ENCODE results near the gene EDIL3. TPM values are rescaled to one million over a fixed set of nuclear protein-coding genes. Genes with fewer than 3 reads are reported as not detected.

EDIL3 gene
- total and polyA plus RNA-seq, 2 of the 8 experiments (the other 6 are each of a cell fraction or from before 2014, with no cell fraction given), result 14.7 to 47.2 TPM

DNA sequence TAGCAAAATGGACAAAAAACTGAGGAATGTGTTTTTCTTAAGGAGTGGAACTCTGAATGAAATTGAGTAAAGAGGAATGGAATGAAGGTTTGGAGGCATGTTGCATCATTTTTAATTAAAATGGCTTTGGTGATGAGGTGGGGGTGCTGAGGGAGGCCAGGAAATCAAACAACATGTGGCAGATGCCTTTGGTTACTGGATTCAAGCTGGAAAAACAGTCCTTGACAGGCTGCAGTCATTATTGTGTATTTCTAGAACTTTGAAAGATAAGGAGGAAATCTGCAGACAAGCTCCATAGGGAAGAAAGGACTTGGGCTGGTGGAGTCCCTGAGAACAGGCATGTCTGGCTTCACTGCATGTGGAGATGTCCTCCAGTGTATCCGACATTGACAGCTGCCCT, 460.5 kb downstream of the EDIL3 start:
- no peak overlapping the region for H2AFZ ChIP-seq (ENCODE audit: low read length)
- no peak overlapping the region for H4K8ac ChIP-seq (ENCODE audit: extremely low read depth, insufficient read depth, low read length)
- no peak overlapping the region for H2BK5ac ChIP-seq (ENCODE audit: low read depth, low read length)
- no peak overlapping the region for H3K9ac ChIP-seq (replicated peaks in 1 of 4; ENCODE audit: extremely low read depth in 1 of 4, low read depth in 3 of 4, low read length in 3 of 4)
- no peak overlapping the region for H3K27ac ChIP-seq (ENCODE audit: low read depth, low read length)
- H3K14ac ChIP-seq (ENCODE audit: insufficient read length), result no peak overlapping the region
- H4K5ac ChIP-seq (ENCODE audit: insufficient read length, low read depth, low read length), result no peak overlapping the region
- H2AK5ac ChIP-seq (ENCODE audit: low read depth, low read length), result no peak overlapping the region
- no peaks in the 10 kb centered on the region for H4K20me1 ChIP-seq (replicated peaks in 1 of 2; ENCODE audit: control insufficient read depth in 1 of 2, insufficient read depth in 2 of 2, low read length in 2 of 2)
- no peak overlapping the region for H4K91ac ChIP-seq (replicated peaks; ENCODE audit: insufficient read length, low read length)
- H3K9me3 ChIP-seq (ENCODE audit: insufficient read depth in 2 of 2, low read depth in 1 of 2, low read length in 1 of 2), result peaks cover 0 to 2% of the 10 kb centered on the region in 2 experiments; a peak in 1 of 4 replicates
- H3K79me1 ChIP-seq (ENCODE audit: low read depth, low read length), result no peaks in the 10 kb centered on the region
- H3K23ac ChIP-seq (ENCODE audit: insufficient read length), result no peak overlapping the region
- no peak overlapping the region for H3K56ac ChIP-seq (replicated peaks; ENCODE audit: insufficient read length, low read depth, low read length)
- no peak overlapping the region for H3K4me2 ChIP-seq (ENCODE audit: insufficient read depth in 1 of 2, low read depth in 2 of 2, low read length in 2 of 2)
- H3K27me3 ChIP-seq (replicated peaks in 1 of 4; ENCODE audit: control insufficient read depth in 3 of 4, extremely low read depth in 1 of 4, insufficient read depth in 3 of 4, low read length in 3 of 4), result no peaks in the 10 kb centered on the region
- no peak overlapping the region for H3K18ac ChIP-seq (ENCODE audit: extremely low read depth, low read length)
- no peak overlapping the region for H2BK12ac ChIP-seq (ENCODE audit: low read depth, low read length)
- H3K23me2 ChIP-seq (ENCODE audit: low read depth, low read length), result no peaks in the 10 kb centered on the region
- H3K4me3 ChIP-seq (ENCODE audit: extremely low read depth in 1 of 4, insufficient read depth in 2 of 4, low read depth in 3 of 4, low read length in 4 of 4), result no peak overlapping the region
- FAIRE-seq, result no peak
- no peak for DNase-seq (ENCODE audit: low read depth in 1 of 2, low spot score in 2 of 2)
- H2BK120ac ChIP-seq (replicated peaks; ENCODE audit: low read depth, low read length), result no peak overlapping the region
- 100% methylated on average over 1 of the region's 1 CpG; no CpG with 5 or more reads in 1 of the 2 experiments for WGBS, 2 experiments (ENCODE audit: extremely low coverage in 1 of 2, insufficient coverage in 1 of 2, insufficient read length in 1 of 2, insufficient replicate concordance in 2 of 2, low coverage in 1 of 2, low lambda C conversion rate in 2 of 2, missing lambda C conversion rate in 1 of 2)
- CTCF ChIA-PET (ENCODE audit: partially characterized antibody), result interaction anchor here (1.0 to 6.1 kb wide), 2 partner anchors 10 to 528 kb away, joined by 3 to 74 read pairs; no protein-coding TSS in a partner anchor
- H3K4ac ChIP-seq (replicated peaks; ENCODE audit: insufficient read length, low read depth, low read length), result no peak overlapping the region
- no peaks in the 10 kb centered on the region for H3K36me3 ChIP-seq (ENCODE audit: control insufficient read depth in 2 of 4, insufficient read depth in 4 of 4, low read length in 3 of 4)
- H2BK20ac ChIP-seq (ENCODE audit: low read length), result no peak overlapping the region
- H3K4me1 ChIP-seq (replicated peaks in 1 of 4; ENCODE audit: control insufficient read depth in 3 of 4, insufficient read depth in 4 of 4, low read length in 3 of 4), result no peaks in the 10 kb centered on the region
- POLR2A ChIA-PET (ENCODE audit: partially characterized antibody), result no interaction called here
- H2BK15ac ChIP-seq (ENCODE audit: low read length), result no peak overlapping the region
- H3K79me2 ChIP-seq (ENCODE audit: control insufficient read depth in 1 of 2, insufficient read depth in 2 of 2, low read length in 2 of 2), result no peaks in the 10 kb centered on the region
- no peak for TF ChIP-seq NANOG (IDR thresholded peaks at IDR 0.05; ENCODE audit: insufficient read depth, low read depth, low read length, poor library complexity, severe bottlenecking)
- TF ChIP-seq, protein P1, sequence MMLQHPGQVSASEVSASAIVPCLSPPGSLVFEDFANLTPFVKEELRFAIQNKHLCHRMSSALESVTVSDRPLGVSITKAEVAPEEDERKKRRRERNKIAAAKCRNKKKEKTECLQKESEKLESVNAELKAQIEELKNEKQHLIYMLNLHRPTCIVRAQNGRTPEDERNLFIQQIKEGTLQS (IDR thresholded peaks at IDR 0.05; ENCODE audit: insufficient read depth, low read depth, low read length), result no peak

All from H1 (cell line).